Tibial nerve (tissue), 4 donors: ENCODE measurements around the gene HRH1.

Experiments used
- EP300 ChIP-seq, 2 donors: sonication (generic); formaldehyde crosslinking; IDR thresholded peaks; one replicate each; pipeline ENCODE4 v1.6.1; 2017; ENCODE audit warnings: antibody characterized with exemption in 2 of 2, mild to moderate bottlenecking in 1 of 2
- TF ChIP-seq, protein P1 (sequence below), 5 experiments: fragments of 200-600 bp in 3 of 5; fragments of 450-650 bp in 2 of 5; sonication (generic) in 3 of 5; IDR thresholded peaks; one replicate each; pipeline ENCODE4 v1.5.1; 2016 to 2019; ENCODE audit warnings: antibody characterized with exemption in 5 of 5, mild to moderate bottlenecking in 3 of 5, moderate library complexity in 2 of 5

GRCh38 chr3:11126653-11127052 is 27.6 kb upstream of the HRH1 start:
- TF ChIP-seq, protein P1, sequence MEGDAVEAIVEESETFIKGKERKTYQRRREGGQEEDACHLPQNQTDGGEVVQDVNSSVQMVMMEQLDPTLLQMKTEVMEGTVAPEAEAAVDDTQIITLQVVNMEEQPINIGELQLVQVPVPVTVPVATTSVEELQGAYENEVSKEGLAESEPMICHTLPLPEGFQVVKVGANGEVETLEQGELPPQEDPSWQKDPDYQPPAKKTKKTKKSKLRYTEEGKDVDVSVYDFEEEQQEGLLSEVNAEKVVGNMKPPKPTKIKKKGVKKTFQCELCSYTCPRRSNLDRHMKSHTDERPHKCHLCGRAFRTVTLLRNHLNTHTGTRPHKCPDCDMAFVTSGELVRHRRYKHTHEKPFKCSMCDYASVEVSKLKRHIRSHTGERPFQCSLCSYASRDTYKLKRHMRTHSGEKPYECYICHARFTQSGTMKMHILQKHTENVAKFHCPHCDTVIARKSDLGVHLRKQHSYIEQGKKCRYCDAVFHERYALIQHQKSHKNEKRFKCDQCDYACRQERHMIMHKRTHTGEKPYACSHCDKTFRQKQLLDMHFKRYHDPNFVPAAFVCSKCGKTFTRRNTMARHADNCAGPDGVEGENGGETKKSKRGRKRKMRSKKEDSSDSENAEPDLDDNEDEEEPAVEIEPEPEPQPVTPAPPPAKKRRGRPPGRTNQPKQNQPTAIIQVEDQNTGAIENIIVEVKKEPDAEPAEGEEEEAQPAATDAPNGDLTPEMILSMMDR (IDR thresholded peaks at IDR 0.05) = no peak
- TF ChIP-seq EP300 (IDR thresholded peaks at IDR 0.05) = no peak
